Measurements from ENCODE around the gene HSD17B12. TPM values are rescaled to one million over a fixed set of nuclear protein-coding genes. Genes with fewer than 3 reads are reported as not detected.
A peak's percentile ranks its signal among the peaks of the same experiment; 100 is the strongest.
"Not testable (repeated sequence)": the region's sequence is repeated elsewhere in the genome, so short reads cannot be mapped to it uniquely, and the experiment has no call there.

HSD17B12 gene
- total RNA-seq, 1 donor from 2014 or later = 102 TPM

- Mint-ChIP-seq H3K36me3 (no peaks in the 10 kb centered on the region), H3K27ac (no peak overlapping the region), H3K27me3 (ENCODE audit: insufficient read depth, low read depth) (no peaks in the 10 kb centered on the region), H3K4me3 (no peak overlapping the region), H3K4me1 (no peaks in the 10 kb centered on the region), H3K9me3 (peaks cover 10% of the 10 kb centered on the region)
- H3K4me1 ChIP-seq = no peaks in the 10 kb centered on the region
- H3K79me2 ChIP-seq (ENCODE audit: low read depth) = no peaks in the 10 kb centered on the region
- peaks cover 4% of the 10 kb centered on the region for H3F3A ChIP-seq (ENCODE audit: low read depth)
- H3K36me3 ChIP-seq = no peaks in the 10 kb centered on the region
- H3K4me2 ChIP-seq = no peak overlapping the region
- H3K4me3 ChIP-seq = no peak overlapping the region
- no peak for TF ChIP-seq CTCF (IDR thresholded peaks at IDR 0.05)
- TF ChIP-seq EZH2 (IDR thresholded peaks at IDR 0.05) = no peak
- TF ChIP-seq EZH2phosphoT487 (IDR thresholded peaks at IDR 0.05) = no peak
- H3K27ac ChIP-seq = no peak overlapping the region
- no peaks in the 10 kb centered on the region for H4K20me1 ChIP-seq (ENCODE audit: low read depth)
- H3K9me3 ChIP-seq (ENCODE audit: low read depth) = no peaks in the 10 kb centered on the region
- no peak overlapping the region for H2AFZ ChIP-seq (replicated peaks)
- no peaks in the 10 kb centered on the region for H3K27me3 ChIP-seq
- no peak overlapping the region for H3K9ac ChIP-seq
- DNase-seq (ENCODE audit: low spot score) = no peak
Measured at GRCh38 chr11:43674560-43674959, 6.0 kb upstream of the HSD17B12 start.

GRCh38 chr11:43676933-43677332 lies 3.6 kb upstream of the HSD17B12 start:
- Mint-ChIP-seq H3K27ac (no peak overlapping the region), H3K9me3 (peaks cover 13% of the 10 kb centered on the region), H3K27me3 (ENCODE audit: insufficient read depth, low read depth) (peaks cover 2% of the 10 kb centered on the region), H3K4me1 (peaks cover 9% of the 10 kb centered on the region), H3K36me3 (peaks cover 2% of the 10 kb centered on the region), H3K4me3 (no peak overlapping the region)
- no peaks in the 10 kb centered on the region for H4K20me1 ChIP-seq (ENCODE audit: low read depth)
- H3F3A ChIP-seq (ENCODE audit: low read depth) = peaks cover 25% of the 10 kb centered on the region
- H3K4me2 ChIP-seq = no peak overlapping the region
- H3K4me3 ChIP-seq = no peak overlapping the region
- no peak overlapping the region for H2AFZ ChIP-seq (replicated peaks)
- peaks cover 9% of the 10 kb centered on the region for H3K79me2 ChIP-seq (ENCODE audit: low read depth)
- H3K27me3 ChIP-seq = no peaks in the 10 kb centered on the region
- no peak for TF ChIP-seq CTCF (IDR thresholded peaks at IDR 0.05)
- no peak for TF ChIP-seq EZH2 (IDR thresholded peaks at IDR 0.05)
- TF ChIP-seq EZH2phosphoT487 (IDR thresholded peaks at IDR 0.05) = no peak
- no peaks in the 10 kb centered on the region for H3K36me3 ChIP-seq
- no peak overlapping the region for H3K27ac ChIP-seq
- peaks cover 2% of the 10 kb centered on the region for H3K4me1 ChIP-seq
- no peak for DNase-seq (ENCODE audit: low spot score)
- no peak overlapping the region for H3K9ac ChIP-seq
- H3K9me3 ChIP-seq (ENCODE audit: low read depth) = no peaks in the 10 kb centered on the region

- Histone ChIP-seq H3K4me3 (peak overlapping the region; percentile 75), H3K9ac (peak overlapping the region; percentile 77), H3K27me3 (no peaks in the 10 kb centered on the region), H2AFZ (replicated peaks) (peak overlapping the region; percentile 53), H3K27ac (peak overlapping the region; percentile 84), H3K36me3 (no peaks in the 10 kb centered on the region), H3K4me2 (peak overlapping the region; percentile 95), H4K20me1 (ENCODE audit: low read depth) (peaks cover 14% of the 10 kb centered on the region), H3K9me3 (ENCODE audit: low read depth) (no peaks in the 10 kb centered on the region), H3F3A (ENCODE audit: low read depth) (peaks cover 26% of the 10 kb centered on the region), H3K4me1 (peaks cover 16% of the 10 kb centered on the region), H3K79me2 (ENCODE audit: low read depth) (peaks cover 54% of the 10 kb centered on the region)
- peak overlapping the region; percentile 90 for H3K4me3 Mint-ChIP-seq
- peaks cover 18% of the 10 kb centered on the region for H3K9me3 Mint-ChIP-seq
- H3K36me3 Mint-ChIP-seq = peaks cover 37% of the 10 kb centered on the region
- peaks cover 18% of the 10 kb centered on the region for H3K4me1 Mint-ChIP-seq
- peaks cover 5% of the 10 kb centered on the region for H3K27me3 Mint-ChIP-seq (ENCODE audit: insufficient read depth, low read depth)
- TF ChIP-seq CTCF (IDR thresholded peaks at IDR 0.05) (no peak), EZH2phosphoT487 (IDR thresholded peaks at IDR 0.05) (peak; percentile 20)
- H3K27ac Mint-ChIP-seq = peak overlapping the region; percentile 97
- no peak for DNase-seq (ENCODE audit: low spot score)
Measured at GRCh38 chr11:43681401-43681942, 934 bp downstream of the HSD17B12 start.

GRCh38 chr11:43682081-43682480 lies 1.5 kb downstream of the HSD17B12 start:
- Histone ChIP-seq H3K4me3 (peak overlapping the region; percentile 75), H3K4me1 (peaks cover 16% of the 10 kb centered on the region), H4K20me1 (ENCODE audit: low read depth) (peaks cover 14% of the 10 kb centered on the region), H3K79me2 (ENCODE audit: low read depth) (peaks cover 60% of the 10 kb centered on the region), H3F3A (ENCODE audit: low read depth) (peaks cover 26% of the 10 kb centered on the region), H3K9ac (peak overlapping the region; percentile 77), H3K4me2 (peak overlapping the region; percentile 95)
- peaks cover 18% of the 10 kb centered on the region for H3K9me3 Mint-ChIP-seq
- peaks cover 18% of the 10 kb centered on the region for H3K4me1 Mint-ChIP-seq
- H3K27ac ChIP-seq; DNase-seq (ENCODE audit: low spot score); H3K36me3 ChIP-seq; H3K27me3 Mint-ChIP-seq (ENCODE audit: insufficient read depth, low read depth); H3K9me3 ChIP-seq (ENCODE audit: low read depth); H3K27me3 ChIP-seq; H2AFZ ChIP-seq (replicated peaks): not testable (repeated sequence)
- H3K27ac Mint-ChIP-seq = peak overlapping the region; percentile 97
- H3K4me3 Mint-ChIP-seq = peak overlapping the region; percentile 90
- peaks cover 38% of the 10 kb centered on the region for H3K36me3 Mint-ChIP-seq

Data from neural progenitor cell (in vitro differentiated cells).